GM12801 (cell line): ENCODE measurements around the gene RNF44.

ENCODE experiments used
- TF ChIP-seq, protein P1 (sequence below): IDR thresholded peaks from one replicate; pipeline ENCODE4 v1.5.1; 2011; ENCODE audit warnings: control low read depth; ENCODE audit not compliant: insufficient read length; ENCODE audit errors: extremely low read depth

The RNF44 gene

DNA sequence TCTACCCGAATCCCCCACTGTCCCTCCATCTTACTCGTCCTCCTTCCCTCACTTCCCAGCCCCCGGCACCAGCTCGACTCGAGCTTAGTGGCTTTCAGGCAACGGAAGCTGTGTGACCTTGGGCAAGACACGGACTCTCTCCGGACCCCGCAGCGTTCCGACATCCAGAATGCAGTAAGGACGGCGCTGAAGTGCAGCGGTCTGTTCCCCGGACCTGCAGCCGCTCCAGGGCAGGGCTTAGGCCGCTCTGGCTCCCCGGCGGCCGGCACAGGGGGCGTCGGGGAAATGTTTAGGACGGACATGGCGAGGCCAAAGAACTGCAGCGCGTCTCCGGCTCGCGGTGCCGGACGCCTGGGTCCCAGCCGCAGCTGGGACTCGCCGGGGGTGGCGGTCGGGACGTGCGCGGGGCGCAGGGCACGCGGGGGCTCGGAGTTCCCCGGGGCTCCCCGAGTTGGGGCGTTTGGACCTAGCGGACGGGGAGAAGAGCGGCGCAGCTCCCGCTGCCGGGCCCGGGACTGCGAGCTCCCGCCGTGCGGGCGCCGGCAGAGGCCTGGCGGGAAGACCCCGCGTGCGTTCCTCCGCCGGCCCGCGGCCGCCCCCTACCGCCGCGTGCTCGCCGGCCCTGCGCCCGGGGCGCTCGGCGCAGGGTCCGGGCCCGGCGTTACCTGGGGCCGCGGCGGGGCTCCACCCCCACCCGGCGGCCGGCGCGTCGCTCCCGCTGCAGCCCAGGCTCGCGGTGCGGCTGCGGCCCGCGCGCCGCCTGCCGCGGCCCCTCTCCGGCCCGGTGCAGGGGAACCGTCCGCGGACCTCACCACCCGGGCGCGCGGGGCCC lies 5.6 kb upstream of the RNF44 start:
- TF ChIP-seq, protein P1, sequence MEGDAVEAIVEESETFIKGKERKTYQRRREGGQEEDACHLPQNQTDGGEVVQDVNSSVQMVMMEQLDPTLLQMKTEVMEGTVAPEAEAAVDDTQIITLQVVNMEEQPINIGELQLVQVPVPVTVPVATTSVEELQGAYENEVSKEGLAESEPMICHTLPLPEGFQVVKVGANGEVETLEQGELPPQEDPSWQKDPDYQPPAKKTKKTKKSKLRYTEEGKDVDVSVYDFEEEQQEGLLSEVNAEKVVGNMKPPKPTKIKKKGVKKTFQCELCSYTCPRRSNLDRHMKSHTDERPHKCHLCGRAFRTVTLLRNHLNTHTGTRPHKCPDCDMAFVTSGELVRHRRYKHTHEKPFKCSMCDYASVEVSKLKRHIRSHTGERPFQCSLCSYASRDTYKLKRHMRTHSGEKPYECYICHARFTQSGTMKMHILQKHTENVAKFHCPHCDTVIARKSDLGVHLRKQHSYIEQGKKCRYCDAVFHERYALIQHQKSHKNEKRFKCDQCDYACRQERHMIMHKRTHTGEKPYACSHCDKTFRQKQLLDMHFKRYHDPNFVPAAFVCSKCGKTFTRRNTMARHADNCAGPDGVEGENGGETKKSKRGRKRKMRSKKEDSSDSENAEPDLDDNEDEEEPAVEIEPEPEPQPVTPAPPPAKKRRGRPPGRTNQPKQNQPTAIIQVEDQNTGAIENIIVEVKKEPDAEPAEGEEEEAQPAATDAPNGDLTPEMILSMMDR: no peak

DNA sequence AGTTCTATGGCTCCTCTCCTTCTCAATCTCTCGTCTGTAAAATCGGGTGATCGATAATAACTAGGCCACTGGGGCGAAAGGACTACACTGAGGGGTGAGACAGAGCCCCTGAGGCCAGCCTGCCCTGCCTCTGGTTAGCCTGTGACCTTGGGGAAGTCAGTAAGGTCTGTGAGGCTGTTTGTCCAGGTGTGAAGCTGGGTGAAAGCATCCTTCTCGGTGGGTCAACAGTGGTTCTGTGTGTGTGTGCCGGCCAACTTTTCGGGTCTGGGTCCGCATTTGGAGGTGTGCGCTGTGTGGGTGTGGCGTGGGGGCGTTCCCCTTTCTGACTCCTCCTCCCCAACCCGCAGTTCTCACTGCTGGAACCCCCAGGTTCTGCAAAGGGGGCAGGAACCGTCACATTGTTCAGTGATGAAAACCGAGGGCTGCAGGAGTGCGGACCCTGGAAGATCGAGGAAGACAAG lies 5.0 kb upstream of the RNF44 start:
- TF ChIP-seq, protein P1: no peak

DNA sequence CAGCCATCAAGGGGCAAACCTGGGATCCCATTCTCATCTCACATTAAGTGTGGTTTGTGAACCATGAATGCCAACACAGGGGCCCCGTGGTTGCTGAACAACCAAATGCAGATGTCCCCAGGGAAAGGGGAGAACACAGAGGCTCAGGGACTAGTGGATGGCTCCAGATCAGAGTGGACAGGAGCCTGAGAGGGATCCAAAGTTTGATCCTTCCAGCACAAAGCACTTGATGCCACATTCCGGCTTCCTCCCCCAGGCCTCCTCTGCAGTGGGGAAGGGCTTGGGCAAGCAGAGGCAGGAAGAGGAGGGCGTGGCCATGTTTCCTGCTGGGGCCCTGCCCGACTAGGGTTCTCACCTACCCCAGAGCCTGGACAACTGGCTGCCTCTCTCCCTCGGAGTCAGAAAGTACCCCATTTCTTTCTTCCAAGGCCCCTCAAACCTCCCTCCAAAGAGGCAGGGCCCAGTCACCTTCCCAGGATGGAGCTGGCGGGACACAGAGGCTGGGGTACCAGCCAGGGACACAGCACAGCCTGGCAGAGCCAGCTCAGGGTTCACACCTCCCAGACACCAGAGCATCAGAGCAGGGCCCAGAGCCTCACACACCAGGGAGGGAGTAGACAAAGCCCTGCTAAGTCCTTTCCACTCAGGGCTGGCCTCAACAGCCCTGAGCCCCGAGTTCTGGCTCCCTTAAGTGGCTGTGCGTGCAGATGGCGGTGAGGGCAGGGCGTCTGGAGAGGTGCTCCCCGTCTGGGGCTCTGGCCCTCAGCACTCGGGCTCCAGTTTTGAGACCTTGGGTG lies 4.3 kb upstream of the RNF44 start:
- TF ChIP-seq, protein P1: no peak

- TF ChIP-seq, protein P1: no peak
These were observed 3.7 kb upstream of the RNF44 start for GRCh38 chr5:176540956-176541337.

DNA sequence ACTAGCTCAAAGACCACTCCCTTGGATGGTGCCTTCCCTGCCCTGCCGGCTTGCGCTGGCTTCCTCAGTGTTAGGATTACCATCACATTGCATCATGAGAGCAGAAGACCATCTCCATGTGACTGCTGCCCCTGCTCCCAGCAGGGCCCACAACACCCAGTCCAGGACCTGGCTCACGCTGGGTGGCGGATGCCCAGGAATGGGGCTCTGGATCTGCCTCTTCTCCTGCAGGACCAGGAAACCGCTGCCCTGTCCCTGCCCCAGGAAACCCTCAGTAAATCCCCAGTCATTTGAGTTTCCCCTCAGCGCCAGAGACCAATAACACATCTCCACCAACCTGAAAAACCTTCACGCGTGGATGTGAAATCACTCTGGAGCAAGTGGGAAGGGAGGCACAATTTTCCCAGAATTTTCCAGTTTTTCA lies 3.3 kb upstream of the RNF44 start:
- TF ChIP-seq, protein P1: no peak

DNA sequence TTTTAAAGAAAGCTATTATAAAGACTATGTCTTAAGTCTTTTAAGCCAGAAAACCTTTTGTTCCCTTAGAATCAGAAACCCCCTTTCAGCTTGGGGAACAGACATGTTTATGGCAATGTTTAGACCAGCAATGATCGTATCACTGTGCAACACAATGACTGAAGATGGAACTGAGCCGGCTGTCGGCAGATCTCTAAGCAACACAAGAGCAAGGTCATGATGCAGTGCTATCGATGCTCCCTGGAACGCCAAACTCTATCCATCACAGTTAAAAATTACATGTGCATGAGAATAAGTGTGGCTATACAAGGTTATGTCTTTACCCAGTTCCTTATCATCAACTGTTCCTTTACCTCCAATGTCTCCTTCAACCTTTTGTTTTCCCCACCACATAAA lies 1.8 kb upstream of the RNF44 start:
- TF ChIP-seq, protein P1: no peak

DNA sequence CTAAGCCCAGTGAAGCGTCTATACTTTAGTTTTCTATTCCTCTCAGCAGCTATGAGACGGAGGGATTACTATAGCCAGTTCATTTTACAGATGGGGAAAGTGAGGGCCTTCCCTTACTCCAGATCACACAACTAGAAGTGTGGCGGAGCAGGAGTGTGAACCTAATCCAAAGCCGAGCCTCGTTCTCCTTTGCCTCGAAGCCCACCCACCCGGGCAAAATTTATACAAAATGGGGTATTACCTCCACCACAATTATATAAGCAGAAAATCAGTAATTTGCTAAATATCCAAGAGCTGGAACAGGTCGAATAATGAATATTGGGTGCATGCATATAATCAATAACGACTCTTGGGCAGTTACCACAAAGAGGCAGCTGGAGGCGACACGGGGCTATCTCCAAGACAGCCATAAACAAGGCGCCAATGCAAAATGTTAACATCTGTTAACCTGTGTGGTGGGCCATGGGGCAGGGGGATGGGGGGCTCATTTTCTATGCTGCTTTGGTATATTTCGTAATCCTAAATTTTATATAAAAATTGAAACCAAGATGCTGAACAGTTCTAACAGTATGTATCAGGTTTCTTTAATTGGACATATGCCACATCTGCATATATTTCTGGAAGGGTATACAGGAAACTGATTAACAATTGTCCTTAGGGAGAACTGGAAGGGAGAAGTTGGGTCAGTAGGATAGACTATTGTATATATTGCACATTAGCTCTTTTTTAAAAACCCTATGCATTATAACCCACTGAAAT lies 1.2 kb upstream of the RNF44 start:
- TF ChIP-seq, protein P1: no peak
